NCI-H69 (cell line): Measurements from ENCODE around the gene LASP1.

Experiments
- DNase-seq: peaks from one replicate; lab custom pipeline; 2025; lab: John Stamatoyannopoulos, UW

Gene LASP1

GRCh38 chr17:38886643-38887010 lies 16.8 kb downstream of the LASP1 start:
- DNase-seq, result no peak

GRCh38 chr17:38888842-38889241 lies 19.0 kb downstream of the LASP1 start:
- no peak for DNase-seq

- no peak for DNase-seq
Observed at GRCh38 chr17:38889745-38890409, 20.0 kb downstream of the LASP1 start.

- no peak for DNase-seq
Observed at GRCh38 chr17:38890410-38890746, 20.5 kb downstream of the LASP1 start.

- no peak for DNase-seq
Observed at GRCh38 chr17:38891441-38891840, 21.6 kb downstream of the LASP1 start.

GRCh38 chr17:38892083-38892482 lies 22.2 kb downstream of the LASP1 start:
- no peak for DNase-seq

GRCh38 chr17:38892620-38893019 lies 22.8 kb downstream of the LASP1 start:
- no peak for DNase-seq

GRCh38 chr17:38893113-38893512 lies 23.3 kb downstream of the LASP1 start:
- no peak for DNase-seq

- no peak for DNase-seq
Observed at GRCh38 chr17:38893607-38894006, 23.7 kb downstream of the LASP1 start.

- DNase-seq, result no peak
Observed at GRCh38 chr17:38894276-38894675, 24.4 kb downstream of the LASP1 start.

GRCh38 chr17:38896346-38896954 lies 26.6 kb downstream of the LASP1 start:
- no peak for DNase-seq

GRCh38 chr17:38897176-38897575 lies 27.3 kb downstream of the LASP1 start:
- DNase-seq, result no peak

- DNase-seq, result peak; percentile 80
Observed at GRCh38 chr17:38897671-38898290, 27.9 kb downstream of the LASP1 start.

- no peak for DNase-seq
Observed at GRCh38 chr17:38898291-38898679, 28.4 kb downstream of the LASP1 start.

GRCh38 chr17:38898812-38899348 lies 29.0 kb downstream of the LASP1 start:
- no peak for DNase-seq

GRCh38 chr17:38899421-38899820 lies 29.6 kb downstream of the LASP1 start:
- no peak for DNase-seq

GRCh38 chr17:38900978-38901656 lies 31.3 kb downstream of the LASP1 start:
- no peak for DNase-seq

GRCh38 chr17:38903404-38903803 lies 33.5 kb downstream of the LASP1 start:
- no peak for DNase-seq

- DNase-seq, result no peak
Observed at GRCh38 chr17:38904892-38905291, 35.0 kb downstream of the LASP1 start.

- DNase-seq, result no peak
Observed at GRCh38 chr17:38905375-38905774, 35.5 kb downstream of the LASP1 start.

- DNase-seq, result no peak
Observed at GRCh38 chr17:38906460-38907228, 36.8 kb downstream of the LASP1 start.
